ENCODE data around the gene ADRB1.

ADRB1 gene

DNA sequence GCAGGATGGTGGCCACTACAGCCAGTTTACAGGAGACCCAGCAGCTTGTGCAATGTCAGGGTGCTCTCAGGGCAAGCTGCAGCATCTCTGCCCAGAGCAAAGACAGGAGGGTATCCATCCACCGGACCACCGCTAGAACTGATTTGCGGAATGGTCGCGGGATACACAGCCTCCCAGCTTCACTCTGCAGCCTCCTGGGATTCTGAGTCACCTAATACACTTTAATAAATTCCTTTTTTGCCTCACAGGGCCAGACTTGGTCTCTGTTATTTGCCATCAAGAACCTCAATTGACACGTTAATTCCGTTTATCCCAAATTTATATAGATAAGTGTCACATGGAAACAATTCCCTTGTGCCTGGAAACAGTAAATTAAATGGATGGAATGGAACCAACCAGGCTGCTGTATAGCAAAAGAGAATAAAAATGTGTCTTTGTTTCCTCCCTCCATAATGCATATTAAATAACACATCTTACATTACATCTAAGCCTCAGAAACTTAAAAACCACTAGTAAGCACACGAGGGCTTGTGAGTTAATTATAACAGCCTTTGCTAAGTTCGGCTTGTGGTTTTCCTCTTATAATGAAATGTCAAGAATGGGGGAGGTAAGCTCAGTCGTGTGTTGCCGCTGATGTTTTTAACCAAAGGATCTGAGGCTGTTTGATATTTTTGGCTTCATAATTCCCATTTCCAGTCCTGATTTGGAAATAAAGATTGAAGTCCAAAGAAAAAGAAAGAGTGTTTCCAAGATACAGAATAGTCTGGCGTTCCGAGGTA, 52.1 kb downstream of the ADRB1 start:
- DNase-seq, result no peak

Measured in NCI-H2081 (cell line).